ENCODE data around the gene DYNC1H1. TPM values are rescaled to one million over a fixed set of nuclear protein-coding genes. Genes with fewer than 3 reads are reported as not detected.
A peak's percentile ranks its signal among the peaks of the same experiment; 100 is the strongest.

Gene DYNC1H1
- total RNA-seq: 100 to 1,000 TPM; 538 to 691 TPM
- polyA plus RNA-seq (ENCODE audit: insufficient read depth, low read depth, low replicate concordance): 313 TPM
- long read RNA-seq, donor 1, full-length matches to known transcripts: 6 of 143 reads
- long read RNA-seq, donor 1, partial matches to known transcripts: 137 of 143 reads
- long read RNA-seq, donor 1, other reads (novel, unspliced or antisense): 0 of 143 reads
- long read RNA-seq, donor 2, partial matches to known transcripts: 40 of 46 reads
- long read RNA-seq, donor 2, other reads (novel, unspliced or antisense): 0 of 46 reads

DNA sequence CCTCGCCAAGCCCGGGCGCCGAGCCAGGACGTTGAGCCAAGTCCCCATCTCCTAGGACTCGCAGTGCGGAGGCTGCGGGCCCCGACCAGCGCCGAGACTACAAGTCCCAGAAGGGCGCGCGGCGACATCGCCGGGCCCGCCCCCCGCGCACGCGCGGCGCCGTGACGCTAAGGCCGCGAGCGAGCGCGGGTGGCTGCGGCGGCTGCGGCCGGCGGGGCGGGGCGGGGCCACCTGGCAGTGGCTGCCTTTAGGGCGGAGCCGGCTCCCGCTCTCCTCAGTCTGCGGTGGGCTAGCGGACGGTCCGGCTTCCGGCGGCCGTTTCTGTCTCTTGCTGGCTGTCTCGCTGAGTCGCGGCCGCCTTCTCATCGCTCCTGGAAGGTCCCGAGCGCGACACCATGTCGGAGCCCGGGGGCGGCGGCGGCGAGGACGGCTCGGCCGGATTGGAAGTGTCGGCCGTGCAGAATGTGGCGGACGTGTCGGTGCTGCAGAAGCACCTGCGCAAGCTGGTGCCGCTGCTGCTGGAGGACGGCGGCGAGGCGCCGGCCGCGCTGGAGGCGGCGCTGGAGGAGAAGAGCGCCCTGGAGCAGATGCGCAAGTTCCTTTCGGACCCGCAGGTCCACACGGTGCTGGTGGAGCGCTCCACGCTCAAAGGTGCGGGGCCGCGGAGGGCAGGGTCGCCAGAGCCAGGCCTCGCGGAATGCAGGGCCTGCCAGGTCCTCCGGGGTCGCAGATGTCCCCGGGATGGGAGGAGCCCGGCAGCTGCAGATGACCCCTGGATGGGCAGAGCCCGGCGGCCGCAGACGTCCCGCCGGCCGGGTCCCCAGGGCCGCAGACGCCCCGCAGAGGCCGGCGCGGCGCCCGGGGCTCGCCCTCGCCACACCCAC lies at the start of gene DYNC1H1:
Gene DYNC1H1 (plus strand): TSS at position 277 of the 884 bp plus-strand sequence. CDS start 119 bp downstream, at position 396.
- Histone ChIP-seq H3K4me1 (peaks cover 25% of the 10 kb centered on the region), H3K27ac (peak within 1 kb of the TSS; percentile 91 to 96), H3K9me3 (no peaks in the 10 kb centered on the region), H3K27me3 (no peaks in the 10 kb centered on the region), H3K36me3 (ENCODE audit: low read depth, missing control alignments) (no peaks in the 10 kb centered on the region), H3K4me3 (peak within 1 kb of the TSS; percentile 94 to 99)
- peak; percentile 97 for DNase-seq
- TF ChIP-seq, protein P1, sequence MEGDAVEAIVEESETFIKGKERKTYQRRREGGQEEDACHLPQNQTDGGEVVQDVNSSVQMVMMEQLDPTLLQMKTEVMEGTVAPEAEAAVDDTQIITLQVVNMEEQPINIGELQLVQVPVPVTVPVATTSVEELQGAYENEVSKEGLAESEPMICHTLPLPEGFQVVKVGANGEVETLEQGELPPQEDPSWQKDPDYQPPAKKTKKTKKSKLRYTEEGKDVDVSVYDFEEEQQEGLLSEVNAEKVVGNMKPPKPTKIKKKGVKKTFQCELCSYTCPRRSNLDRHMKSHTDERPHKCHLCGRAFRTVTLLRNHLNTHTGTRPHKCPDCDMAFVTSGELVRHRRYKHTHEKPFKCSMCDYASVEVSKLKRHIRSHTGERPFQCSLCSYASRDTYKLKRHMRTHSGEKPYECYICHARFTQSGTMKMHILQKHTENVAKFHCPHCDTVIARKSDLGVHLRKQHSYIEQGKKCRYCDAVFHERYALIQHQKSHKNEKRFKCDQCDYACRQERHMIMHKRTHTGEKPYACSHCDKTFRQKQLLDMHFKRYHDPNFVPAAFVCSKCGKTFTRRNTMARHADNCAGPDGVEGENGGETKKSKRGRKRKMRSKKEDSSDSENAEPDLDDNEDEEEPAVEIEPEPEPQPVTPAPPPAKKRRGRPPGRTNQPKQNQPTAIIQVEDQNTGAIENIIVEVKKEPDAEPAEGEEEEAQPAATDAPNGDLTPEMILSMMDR (IDR thresholded peaks at IDR 0.05): peak in 1 of 3 experiments; percentile 8
- peak; percentile 96 for TF ChIP-seq POLR2A (IDR thresholded peaks at IDR 0.05)
- intact Hi-C loops (cut with DNase I; ENCODE audit: low total_unique reads): loop anchor here (10.0 kb wide), 1 partner anchor 200 kb away; the partner anchor contains the start of gene PPP2R5C
- 0 to 1% methylated on average over 35 to 98 of the region's 115 CpGs for WGBS, 2 donors

DNA sequence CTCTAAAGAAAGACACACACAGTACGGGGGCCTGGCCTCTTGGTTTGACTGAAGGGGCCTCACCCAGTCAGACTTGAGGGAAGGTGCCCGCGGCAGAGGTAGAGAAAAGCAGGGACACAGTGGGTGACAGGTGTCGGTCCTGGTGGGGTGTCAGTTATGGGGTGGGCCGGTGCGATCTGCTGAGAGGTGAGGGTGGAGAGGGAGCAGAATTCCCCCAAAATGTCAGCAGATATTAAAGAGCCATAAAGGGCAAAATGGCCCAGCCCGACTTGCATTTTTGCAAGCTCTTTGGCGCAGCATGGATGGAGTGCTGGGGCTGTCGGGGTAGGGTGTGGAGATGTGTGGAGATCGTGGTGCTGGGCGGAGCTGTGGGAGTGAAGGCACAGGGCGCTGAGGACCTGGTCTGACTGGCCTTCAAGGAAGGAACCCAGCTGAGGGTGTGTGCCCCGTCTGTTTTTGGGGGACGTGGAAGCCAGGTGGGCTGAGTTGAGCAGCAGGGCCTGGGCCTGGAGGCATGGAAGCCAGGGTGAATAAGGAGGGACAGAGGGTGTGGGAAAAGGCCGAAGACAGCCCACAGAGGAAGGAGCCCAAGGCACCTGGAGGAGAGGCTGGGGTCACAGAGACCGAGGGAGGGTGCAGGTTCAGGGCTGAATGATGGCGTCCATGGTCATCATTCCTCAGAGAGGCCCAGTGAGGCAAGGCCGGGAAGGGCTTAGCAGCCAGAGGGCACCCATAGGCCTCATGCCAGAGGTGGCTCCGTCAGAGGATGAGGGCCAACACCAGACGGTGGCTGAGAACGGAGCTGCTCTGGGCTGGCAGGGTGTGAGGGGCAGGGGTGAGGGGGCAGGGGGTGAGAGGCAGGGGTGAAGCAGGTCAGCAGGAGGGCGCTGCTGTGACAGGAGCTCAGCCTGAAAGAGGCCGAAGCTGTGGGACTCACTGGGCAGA lies 48.2 kb upstream of the DYNC1H1 start:
- no peak for TF ChIP-seq POLR2A (IDR thresholded peaks at IDR 0.05)
- TF ChIP-seq, protein P1 (IDR thresholded peaks at IDR 0.05): no peak
- H3K9me3 ChIP-seq: no peaks in the 10 kb centered on the region
- no peaks in the 10 kb centered on the region for H3K4me1 ChIP-seq
- DNase-seq: no peak
- no peak overlapping the region for H3K27ac ChIP-seq
- H3K36me3 ChIP-seq (ENCODE audit: low read depth, missing control alignments): no peaks in the 10 kb centered on the region
- no peak overlapping the region for H3K4me3 ChIP-seq
- intact Hi-C loops (cut with DNase I; ENCODE audit: low total_unique reads): no loop called here
- 92 to 93% methylated on average over 23 of the region's 23 CpGs for whole genome bisulfite sequencing, 2 donors
- no peaks in the 10 kb centered on the region for H3K27me3 ChIP-seq

- TF ChIP-seq POLR2A (IDR thresholded peaks at IDR 0.05): no peak
- TF ChIP-seq, protein P1 (IDR thresholded peaks at IDR 0.05): no peak
- Histone ChIP-seq H3K4me1 (no peaks in the 10 kb centered on the region), H3K4me3 (no peak overlapping the region), H3K27ac (no peak overlapping the region), H3K36me3 (ENCODE audit: low read depth, missing control alignments) (no peaks in the 10 kb centered on the region), H3K27me3 (no peaks in the 10 kb centered on the region), H3K9me3 (no peaks in the 10 kb centered on the region)
- WGBS, 2 donors: 83 to 87% methylated on average over 14 to 18 of the region's 18 CpGs
- intact Hi-C loops (cut with DNase I; ENCODE audit: low total_unique reads): no loop called here
- DNase-seq: no peak
These were observed 47.5 kb upstream of the DYNC1H1 start for GRCh38 chr14:101916816-101917412.

- no peaks in the 10 kb centered on the region for H3K27me3 ChIP-seq
- TF ChIP-seq, protein P1 (IDR thresholded peaks at IDR 0.05): no peak
- TF ChIP-seq POLR2A (IDR thresholded peaks at IDR 0.05): no peak
- no peaks in the 10 kb centered on the region for H3K9me3 ChIP-seq
- DNase-seq: no peak
- H3K36me3 ChIP-seq (ENCODE audit: low read depth, missing control alignments): no peaks in the 10 kb centered on the region
- intact Hi-C loops (cut with DNase I; ENCODE audit: low total_unique reads): no loop called here
- no peak overlapping the region for H3K4me3 ChIP-seq
- H3K4me1 ChIP-seq: no peaks in the 10 kb centered on the region
- H3K27ac ChIP-seq: no peak overlapping the region
- WGBS, 2 donors: 81 to 85% methylated on average over 16 to 17 of the region's 17 CpGs
These were observed 46.9 kb upstream of the DYNC1H1 start for GRCh38 chr14:101917413-101918017.
